ENCODE measurements around the gene RIPPLY1. TPM values are rescaled to one million over a fixed set of nuclear protein-coding genes. Genes with fewer than 3 reads are reported as not detected.

Gene RIPPLY1
- polyA plus RNA-seq, 1 of the 3 experiments (the other 2 are of a cell fraction), result 0.08 TPM

DNA sequence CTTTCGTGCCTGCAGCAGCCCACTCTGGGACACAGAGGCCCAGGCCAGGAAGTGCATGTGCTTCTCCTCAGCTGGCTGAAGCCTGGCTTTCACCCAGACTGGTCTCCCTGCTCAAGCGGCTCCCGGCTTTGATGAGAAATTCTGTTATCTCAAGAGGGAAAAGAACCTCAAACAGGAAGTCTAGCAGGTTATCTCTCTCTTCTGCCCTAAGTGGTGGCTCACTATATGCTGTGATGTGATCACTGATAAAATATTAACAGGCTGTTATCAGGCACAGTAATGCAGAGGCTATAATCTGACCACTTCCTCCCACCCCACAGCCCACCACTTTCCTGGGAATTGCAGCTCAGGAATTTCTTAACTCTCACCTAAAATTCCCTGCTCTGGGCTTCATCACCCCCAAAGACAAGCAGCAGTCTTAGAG lies 30.4 kb upstream of the RIPPLY1 start:
- CTCF ChIA-PET, result interaction anchor here (0.6 to 1.3 kb wide), 2 partner anchors 19 to 578 kb away, joined by 3 to 5 read pairs; no protein-coding TSS in a partner anchor
- Histone ChIP-seq H3F3A (replicated peaks; ENCODE audit: insufficient read depth) (no peaks in the 10 kb centered on the region), H3K79me2 (ENCODE audit: insufficient read depth) (no peaks in the 10 kb centered on the region), H3K4me2 (no peak overlapping the region), H3K4me3 (ENCODE audit: low read depth in 2 of 2, low read length in 1 of 2) (no peak overlapping the region), H2AFZ (ENCODE audit: low read depth) (no peak overlapping the region), H3K9me2 (no peaks in the 10 kb centered on the region), H3K27me3 (ENCODE audit: insufficient read depth) (peaks cover 14% of the 10 kb centered on the region; the same call in 1 of the 2 replicates), H3K36me3 (replicated peaks in 1 of 2; ENCODE audit: control insufficient read depth in 1 of 2, insufficient read depth in 2 of 2, low read length in 1 of 2) (no peaks in the 10 kb centered on the region), H3K9me3 (no peaks in the 10 kb centered on the region), H4K20me1 (ENCODE audit: insufficient read depth) (no peaks in the 10 kb centered on the region), H3K9ac (no peak overlapping the region), H3K27ac (ENCODE audit: low read depth in 2 of 2, low read length in 1 of 2) (no peak overlapping the region), H3K4me1 (ENCODE audit: control insufficient read depth in 1 of 2, insufficient read depth in 2 of 2, low read depth in 1 of 2, low read length in 1 of 2) (peaks cover 0 to 2% of the 10 kb centered on the region in 2 experiments; a peak in 1 of 4 replicates)
- WGBS (ENCODE audit: low lambda C conversion rate), result 20% methylated on average over 3 of the region's 3 CpGs
- POLR2A ChIA-PET, result no interaction called here
- peak; percentile 19 for DNase-seq
- TF ChIP-seq, protein P1, sequence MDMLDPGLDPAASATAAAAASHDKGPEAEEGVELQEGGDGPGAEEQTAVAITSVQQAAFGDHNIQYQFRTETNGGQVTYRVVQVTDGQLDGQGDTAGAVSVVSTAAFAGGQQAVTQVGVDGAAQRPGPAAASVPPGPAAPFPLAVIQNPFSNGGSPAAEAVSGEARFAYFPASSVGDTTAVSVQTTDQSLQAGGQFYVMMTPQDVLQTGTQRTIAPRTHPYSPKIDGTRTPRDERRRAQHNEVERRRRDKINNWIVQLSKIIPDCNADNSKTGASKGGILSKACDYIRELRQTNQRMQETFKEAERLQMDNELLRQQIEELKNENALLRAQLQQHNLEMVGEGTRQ (IDR thresholded peaks at IDR 0.05; ENCODE audit: borderline replicate concordance, low read depth, low read length), result no peak
- TF ChIP-seq REST (IDR thresholded peaks at IDR 0.05; ENCODE audit: low read depth, low read length) (no peak), EZH2phosphoT487 (IDR thresholded peaks at IDR 0.05; ENCODE audit: borderline replicate concordance, low read depth) (no peak), CTCF (IDR thresholded peaks at IDR 0.05) (no peak), MXI1 (IDR thresholded peaks at IDR 0.05; ENCODE audit: low read depth, low read length) (no peak), POLR2AphosphoS5 (IDR thresholded peaks at IDR 0.05; ENCODE audit: low read depth, low read length) (no peak)
- TF ChIP-seq, protein P2, sequence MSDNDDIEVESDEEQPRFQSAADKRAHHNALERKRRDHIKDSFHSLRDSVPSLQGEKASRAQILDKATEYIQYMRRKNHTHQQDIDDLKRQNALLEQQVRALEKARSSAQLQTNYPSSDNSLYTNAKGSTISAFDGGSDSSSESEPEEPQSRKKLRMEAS (IDR thresholded peaks at IDR 0.05; ENCODE audit: low read depth), result no peak

DNA sequence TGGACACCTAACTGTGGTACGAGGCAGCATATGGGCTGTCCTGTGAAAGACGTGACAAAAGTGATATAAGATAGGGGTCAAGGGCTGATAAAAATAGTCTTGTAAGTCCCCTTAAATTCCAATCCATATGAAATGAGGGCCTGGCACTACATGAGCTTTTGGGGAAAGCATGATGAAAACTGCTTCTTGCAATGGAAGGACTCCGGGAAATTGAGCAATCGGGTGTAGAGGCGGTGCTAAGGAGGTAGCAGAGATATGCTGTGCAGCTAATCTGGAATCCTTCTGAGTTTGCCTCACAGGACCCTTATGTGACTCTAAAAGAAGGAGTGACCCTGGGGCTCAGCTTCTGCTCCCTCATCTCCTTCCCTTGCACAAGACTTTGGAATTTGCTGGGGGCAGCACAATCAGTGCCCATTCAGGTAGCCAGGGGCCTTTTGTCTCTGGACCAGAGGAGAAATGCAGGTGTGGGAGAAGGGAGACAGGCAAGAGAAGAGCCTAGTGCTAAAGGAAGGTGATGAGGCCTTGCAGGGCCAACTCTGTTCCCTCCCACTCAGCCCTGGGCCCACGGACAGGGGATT lies 29.9 kb upstream of the RIPPLY1 start:
- no peaks in the 10 kb centered on the region for H3K9me2 ChIP-seq
- no peak overlapping the region for H3K27ac ChIP-seq (ENCODE audit: low read depth in 2 of 2, low read length in 1 of 2)
- H3K9ac ChIP-seq, result no peak overlapping the region
- H3K4me1 ChIP-seq (ENCODE audit: control insufficient read depth in 1 of 2, insufficient read depth in 2 of 2, low read depth in 1 of 2, low read length in 1 of 2), result peaks cover 0 to 2% of the 10 kb centered on the region in 2 experiments; a peak in 1 of 4 replicates
- H3K27me3 ChIP-seq (ENCODE audit: insufficient read depth), result peaks cover 14% of the 10 kb centered on the region; the same call in 1 of the 2 replicates
- POLR2A ChIA-PET, result no interaction called here
- no peaks in the 10 kb centered on the region for H4K20me1 ChIP-seq (ENCODE audit: insufficient read depth)
- H2AFZ ChIP-seq (ENCODE audit: low read depth), result no peak overlapping the region
- CTCF ChIA-PET, result interaction anchor here (1.3 to 1.8 kb wide), 2 partner anchors 20 to 38 kb away, joined by 5 read pairs; no protein-coding TSS in a partner anchor
- no peak for DNase-seq
- no peaks in the 10 kb centered on the region for H3F3A ChIP-seq (replicated peaks; ENCODE audit: insufficient read depth)
- H3K4me2 ChIP-seq, result no peak overlapping the region
- 41% methylated on average over 6 of the region's 6 CpGs for WGBS (ENCODE audit: low lambda C conversion rate)
- no peaks in the 10 kb centered on the region for H3K36me3 ChIP-seq (replicated peaks in 1 of 2; ENCODE audit: control insufficient read depth in 1 of 2, insufficient read depth in 2 of 2, low read length in 1 of 2)
- no peak overlapping the region for H3K4me3 ChIP-seq (ENCODE audit: low read depth in 2 of 2, low read length in 1 of 2)
- H3K79me2 ChIP-seq (ENCODE audit: insufficient read depth), result no peaks in the 10 kb centered on the region
- no peaks in the 10 kb centered on the region for H3K9me3 ChIP-seq
- TF ChIP-seq YY1 (IDR thresholded peaks at IDR 0.05; ENCODE audit: low read depth), result no peak
- no peak for TF ChIP-seq RFX5 (IDR thresholded peaks at IDR 0.05; ENCODE audit: low read length)
- TF ChIP-seq GABPA (IDR thresholded peaks at IDR 0.05; ENCODE audit: low read depth), result no peak
- TF ChIP-seq CTCF (IDR thresholded peaks at IDR 0.05), result no peak
- no peak for TF ChIP-seq NRF1 (IDR thresholded peaks at IDR 0.05; ENCODE audit: low read depth, low read length)
- TF ChIP-seq ELF1 (IDR thresholded peaks at IDR 0.05), result no peak
- no peak for TF ChIP-seq RAD21 (IDR thresholded peaks at IDR 0.05; ENCODE audit: low read length)
- TF ChIP-seq FOSL2 (IDR thresholded peaks at IDR 0.05; ENCODE audit: borderline replicate concordance, low read depth), result no peak
- no peak for TF ChIP-seq CHD2 (IDR thresholded peaks at IDR 0.05; ENCODE audit: low read length, partially characterized antibody)
- no peak for TF ChIP-seq TEAD4 (IDR thresholded peaks at IDR 0.05; ENCODE audit: borderline replicate concordance, insufficient read depth)
- no peak for TF ChIP-seq EZH2phosphoT487 (IDR thresholded peaks at IDR 0.05; ENCODE audit: borderline replicate concordance, low read depth)
- TF ChIP-seq MXI1 (IDR thresholded peaks at IDR 0.05; ENCODE audit: low read depth, low read length), result no peak
- TF ChIP-seq RCOR1 (IDR thresholded peaks at IDR 0.05; ENCODE audit: low read length), result no peak

All from SK-N-SH (cell line).